B cell (primary cell): ENCODE data around the gene RNF157. TPM values are rescaled to one million over a fixed set of nuclear protein-coding genes. Genes with fewer than 3 reads are reported as not detected.

Experiments used
- ATAC-seq: fragments of 200-7000 bp; cut with Tn5 transposase; one replicate; pipeline ENCODE4 v1.10.0; 2021; ENCODE audit warnings: low read depth, mild to moderate bottlenecking, moderate number of reproducible peaks, moderate library complexity
- CTCF ChIA-PET: fragments of 350-600 bp; sonication (Branson Sonifier 250); formaldehyde crosslinking; loops from one replicate; lab custom pipeline; 2021; ENCODE audit warnings: antibody characterized with exemption, inconsistent platforms; lab: Charles Lee
- POLR2A ChIA-PET: fragments of 350-600 bp; sonication (Branson Sonifier 250); formaldehyde crosslinking; loops from one replicate; lab custom pipeline; 2021; ENCODE audit warnings: antibody characterized with exemption; lab: Charles Lee
- DNase-seq: peaks from one replicate; pipeline ENCODE4 v3.0.0; 2013
- H2AFZ ChIP-seq: 2 replicates; pipeline ENCODE4 v1.6.1; 2012; ENCODE audit warnings: mild to moderate bottlenecking, low read depth, low read length; ENCODE audit not compliant: insufficient read depth, poor library complexity, severe bottlenecking
- H3K27ac ChIP-seq, 2 donors: 1 replicate in 1 of 2; 2 replicates in 1 of 2; pipeline ENCODE4 v1.5.1; 2012 to 2013; ENCODE audit warnings: low read length in 2 of 2, mild to moderate bottlenecking in 2 of 2, moderate library complexity in 1 of 2
- H3K27me3 ChIP-seq, 4 experiments: fragments of 200-600 bp in 1 of 4; sonication (generic) in 1 of 4; replicated peaks in 1 of 4; 1 replicate in 2 of 4; 2 replicates in 2 of 4; pipeline versions ENCODE4 v1.6.1 to v1.7.0; 2013 to 2016; ENCODE audit warnings: low read length in 3 of 4, mild to moderate bottlenecking in 2 of 4, mixed read lengths in 1 of 4, moderate library complexity in 1 of 4; ENCODE audit not compliant: insufficient read depth in 4 of 4, control insufficient read depth in 3 of 4; ENCODE audit errors: control extremely low read depth in 1 of 4
- H3K36me3 ChIP-seq, 2 experiments: replicated peaks in 1 of 2; 1 replicate in 1 of 2; 2 replicates in 1 of 2; pipeline versions ENCODE4 v1.6.1 to v1.7.1; 2013; ENCODE audit warnings: low read length in 1 of 2; ENCODE audit not compliant: insufficient read depth in 2 of 2, control insufficient read depth in 1 of 2; ENCODE audit errors: control extremely low read depth in 1 of 2, extremely low read depth in 1 of 2
- H3K4me1 ChIP-seq, 2 donors: fragments of 200-600 bp in 1 of 2; sonication (generic) in 1 of 2; 1 replicate in 1 of 2; 2 replicates in 1 of 2; pipeline versions ENCODE4 v1.5.1 to v1.6.1; 2013 to 2017; ENCODE audit warnings: low read length in 2 of 2; ENCODE audit not compliant: control insufficient read depth in 2 of 2, insufficient read depth in 2 of 2
- H3K4me2 ChIP-seq: replicated peaks from 2 replicates; pipeline ENCODE3; 2012; ENCODE audit warnings: mild to moderate bottlenecking, low read depth, low read length; ENCODE audit not compliant: poor library complexity, severe bottlenecking
- H3K4me3 ChIP-seq, 5 experiments: fragments of 200-600 bp in 1 of 5; sonication (generic) in 1 of 5; 1 replicate in 3 of 5; 2 replicates in 2 of 5; pipeline versions ENCODE4 v1.5.1 to v1.7.0; 2011 to 2016; ENCODE audit warnings: low read length in 4 of 5, mild to moderate bottlenecking in 4 of 5, low read depth in 2 of 5, control low read depth in 1 of 5, moderate library complexity in 1 of 5; ENCODE audit not compliant: insufficient read depth in 1 of 5; ENCODE audit errors: control extremely low read depth in 1 of 5, extremely low read depth in 1 of 5
- H3K79me2 ChIP-seq: fragments of 200-600 bp; sonication (generic); one replicate; pipeline ENCODE4 v1.6.0; 2016; ENCODE audit warnings: low read length; ENCODE audit not compliant: control insufficient read depth, insufficient read depth
- H3K9ac ChIP-seq: fragments of 200-600 bp; sonication (generic); 2 replicates; pipeline ENCODE4 v1.6.1; 2017; ENCODE audit warnings: mild to moderate bottlenecking, low read length, moderate library complexity
- H3K9me3 ChIP-seq, 3 donors: one replicate each; pipeline versions ENCODE4 v1.6.1 to v1.7.1; 2013; ENCODE audit warnings: low read length in 2 of 3; ENCODE audit not compliant: control insufficient read depth in 2 of 3, insufficient read depth in 1 of 3; ENCODE audit errors: control extremely low read depth in 1 of 3
- H4K20me1 ChIP-seq: 2 replicates; pipeline ENCODE4 v1.6.0; 2012; ENCODE audit warnings: mild to moderate bottlenecking, low read length; ENCODE audit not compliant: insufficient read depth, control insufficient read depth, poor library complexity, severe bottlenecking
- H3K27ac Mint-ChIP-seq: one replicate; pipeline ENCODE4 v1.8.0; 2021; ENCODE audit warnings: mixed read lengths
- H3K27me3 Mint-ChIP-seq: one replicate; pipeline ENCODE4 v1.8.0; 2021; ENCODE audit warnings: mixed read lengths
- H3K4me1 Mint-ChIP-seq: one replicate; pipeline ENCODE4 v1.8.0; 2021; ENCODE audit warnings: mixed read lengths
- H3K4me3 Mint-ChIP-seq: one replicate; pipeline ENCODE4 v1.8.0; 2021; ENCODE audit warnings: mixed read lengths
- H3K9me3 Mint-ChIP-seq: one replicate; pipeline ENCODE4 v1.8.0; 2022; ENCODE audit warnings: mixed read lengths; ENCODE audit not compliant: insufficient read depth
- EZH2 ChIP-seq: IDR thresholded peaks from 2 replicates; pipeline ENCODE4 v1.6.1; 2012; ENCODE audit warnings: borderline replicate concordance, low read depth, mild to moderate bottlenecking, moderate library complexity, low read length; ENCODE audit not compliant: insufficient read depth, poor library complexity, severe bottlenecking
- WGBS: methylation state at CpG from one replicate; pipeline ENCODE4 v1.1.5; 2013; ENCODE audit warnings: missing lambda C conversion rate; ENCODE audit not compliant: insufficient coverage; 5-methylcytosine and 5-hydroxymethylcytosine counted together
- intact Hi-C: fragments of 100-400 bp; cut with micrococcal nuclease; formaldehyde crosslinking; loops from one replicate; pipeline ENCODE4 v1.10.0; 2022
- polyA plus RNA-seq: library from polyadenylated mRNA; depleted of rRNA; stranded (reverse); fragments of >200 nt; gene quantifications from 2 replicates; pipeline ENCODE4 v1.2.3, GENCODE V29; 2012
- total RNA-seq, 2 donors: library from RNA; stranded (reverse); fragments of 120-200 nt in 1 of 2; gene quantifications; 1 replicate in 1 of 2; 2 replicates in 1 of 2; pipeline versions ENCODE4 v1.2.3 to v1.2.4, GENCODE V29; 2013 to 2022
- TF ChIP-seq, protein P1 (sequence below): fragments of 200-600 bp; IDR thresholded peaks from one replicate; pipeline ENCODE4 v1.8.0; 2022; ENCODE audit warnings: antibody characterized with exemption, mild to moderate bottlenecking

Gene RNF157
- total and polyA plus RNA-seq, 2 donors (not counting 1 experiment from before 2014, with no cell fraction given), result 0.54 to 1.2 TPM

DNA sequence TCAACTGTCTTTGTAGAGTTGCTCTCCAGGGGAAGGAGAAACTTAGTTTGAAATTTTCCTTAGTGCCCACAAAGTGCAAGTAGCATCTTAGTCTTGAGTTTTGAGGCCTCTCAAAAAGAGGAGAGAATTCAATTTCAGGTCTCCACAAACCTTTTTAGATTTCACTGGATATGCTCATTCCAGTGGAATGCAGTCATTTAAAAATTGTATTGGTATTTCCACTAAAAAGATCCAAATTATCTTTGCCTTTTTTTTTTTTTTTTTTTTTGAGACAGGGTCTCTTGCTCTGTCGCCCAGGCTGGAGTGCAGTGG lies 92.3 kb downstream of the RNF157 start:
- DNase-seq, result no peak
- H3K4me1 ChIP-seq, result peaks cover 38 to 42% of the 10 kb centered on the region in 2 donors
- ChIA-PET POLR2A (no interaction called here), CTCF (no interaction called here)
- intact Hi-C loops, result no loop called here
- TF ChIP-seq, protein P1, sequence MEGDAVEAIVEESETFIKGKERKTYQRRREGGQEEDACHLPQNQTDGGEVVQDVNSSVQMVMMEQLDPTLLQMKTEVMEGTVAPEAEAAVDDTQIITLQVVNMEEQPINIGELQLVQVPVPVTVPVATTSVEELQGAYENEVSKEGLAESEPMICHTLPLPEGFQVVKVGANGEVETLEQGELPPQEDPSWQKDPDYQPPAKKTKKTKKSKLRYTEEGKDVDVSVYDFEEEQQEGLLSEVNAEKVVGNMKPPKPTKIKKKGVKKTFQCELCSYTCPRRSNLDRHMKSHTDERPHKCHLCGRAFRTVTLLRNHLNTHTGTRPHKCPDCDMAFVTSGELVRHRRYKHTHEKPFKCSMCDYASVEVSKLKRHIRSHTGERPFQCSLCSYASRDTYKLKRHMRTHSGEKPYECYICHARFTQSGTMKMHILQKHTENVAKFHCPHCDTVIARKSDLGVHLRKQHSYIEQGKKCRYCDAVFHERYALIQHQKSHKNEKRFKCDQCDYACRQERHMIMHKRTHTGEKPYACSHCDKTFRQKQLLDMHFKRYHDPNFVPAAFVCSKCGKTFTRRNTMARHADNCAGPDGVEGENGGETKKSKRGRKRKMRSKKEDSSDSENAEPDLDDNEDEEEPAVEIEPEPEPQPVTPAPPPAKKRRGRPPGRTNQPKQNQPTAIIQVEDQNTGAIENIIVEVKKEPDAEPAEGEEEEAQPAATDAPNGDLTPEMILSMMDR, result no peak
- TF ChIP-seq EZH2, result no peak
- H2AFZ ChIP-seq, result no peak overlapping the region
- no peaks in the 10 kb centered on the region for H3K79me2 ChIP-seq
- Mint-ChIP-seq H3K4me1 (peaks cover 43% of the 10 kb centered on the region), H3K27me3 (no peaks in the 10 kb centered on the region), H3K27ac (no peak overlapping the region), H3K9me3 (no peaks in the 10 kb centered on the region), H3K4me3 (no peak overlapping the region)
- no peaks in the 10 kb centered on the region for H3K36me3 ChIP-seq
- no peak overlapping the region for H3K27ac ChIP-seq
- H3K9me3 ChIP-seq, result no peaks in the 10 kb centered on the region
- H4K20me1 ChIP-seq, result no peaks in the 10 kb centered on the region
- 100% methylated on average over 1 of the region's 1 CpG for WGBS
- H3K9ac ChIP-seq, result no peak overlapping the region
- H3K4me3 ChIP-seq, result no peak overlapping the region
- H3K4me2 ChIP-seq, result no peak overlapping the region
- ATAC-seq, result no peak
- H3K27me3 ChIP-seq, result no peaks in the 10 kb centered on the region

DNA sequence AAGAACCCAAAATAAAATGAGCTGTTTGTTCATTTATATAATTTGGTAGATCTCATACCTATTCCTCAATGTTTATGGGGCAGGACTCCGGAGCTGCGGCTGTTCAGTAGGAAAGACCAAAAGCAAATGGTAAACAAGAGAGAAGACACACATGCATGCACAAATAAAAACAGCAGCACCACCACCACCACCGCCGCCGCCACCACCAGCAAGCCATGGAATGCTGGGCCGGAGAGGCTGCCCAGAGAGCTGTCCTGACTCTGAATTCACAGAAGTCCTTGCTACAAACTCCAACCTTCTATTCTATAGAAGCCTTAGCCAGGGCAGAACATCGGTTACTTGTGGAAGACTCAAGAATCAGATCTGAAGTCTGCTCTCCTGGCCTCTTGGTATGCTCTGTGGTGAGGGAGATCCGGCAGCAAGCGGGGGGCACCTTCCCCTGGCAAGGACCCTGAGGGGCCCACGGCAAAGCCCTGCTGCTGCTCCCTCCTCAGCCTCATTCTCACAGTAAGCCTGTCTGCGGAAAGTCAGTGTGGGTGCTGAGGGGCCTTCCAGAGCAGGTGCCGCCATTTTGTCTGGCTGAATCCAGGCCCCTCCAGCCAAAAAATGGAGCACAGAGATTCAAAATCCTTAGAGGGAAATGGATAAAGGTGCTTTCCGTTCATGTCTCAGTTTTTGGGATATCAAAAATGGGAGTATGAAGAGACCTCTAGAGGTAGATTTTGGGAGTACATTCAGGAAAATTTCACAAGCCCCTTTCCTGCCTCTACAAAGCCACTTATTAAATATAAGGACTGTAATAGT lies 92.9 kb downstream of the RNF157 start:
- no peaks in the 10 kb centered on the region for H4K20me1 ChIP-seq
- no peak overlapping the region for H2AFZ ChIP-seq
- no peak overlapping the region for H3K4me2 ChIP-seq
- peaks cover 38 to 47% of the 10 kb centered on the region in 2 donors for H3K4me1 ChIP-seq
- ChIA-PET POLR2A (interaction anchor here (0.6 kb wide), 1 partner anchor 35 kb away, joined by 5 read pairs; no protein-coding TSS in a partner anchor), CTCF (interaction anchor here (1.0 kb wide), 1 partner anchor 34 kb away, joined by 3 read pairs; no protein-coding TSS in a partner anchor)
- H3K36me3 ChIP-seq, result no peaks in the 10 kb centered on the region
- peaks cover 49% of the 10 kb centered on the region for H3K4me1 Mint-ChIP-seq
- DNase-seq (no peak), ATAC-seq (no peak)
- no peak overlapping the region for H3K27ac ChIP-seq
- H3K79me2 ChIP-seq, result no peaks in the 10 kb centered on the region
- no peak overlapping the region for H3K4me3 Mint-ChIP-seq
- intact Hi-C loops, result no loop called here
- peak overlapping the region; percentile 7 for H3K27ac Mint-ChIP-seq
- H3K9me3 Mint-ChIP-seq, result no peaks in the 10 kb centered on the region
- H3K9me3 ChIP-seq, result no peaks in the 10 kb centered on the region
- H3K27me3 ChIP-seq, result no peaks in the 10 kb centered on the region
- H3K27me3 Mint-ChIP-seq, result no peaks in the 10 kb centered on the region
- 97% methylated on average over 6 of the region's 13 CpGs for WGBS
- H3K9ac ChIP-seq, result no peak overlapping the region
- H3K4me3 ChIP-seq, result no peak overlapping the region
- TF ChIP-seq, protein P1, result peak; percentile 17
- TF ChIP-seq EZH2, result no peak
